GM18517 (cell line): ENCODE data around the gene SPINK4.

Experiments used
- ATAC-seq: cut with Tn5 transposase; IDR thresholded peaks from one replicate; pipeline ENCODE4 v1.9.1; 2021; ENCODE audit warnings: mild to moderate bottlenecking, moderate library complexity; ENCODE audit not compliant: unreplicated experiment

SPINK4 gene

GRCh38 chr9:33290247-33291030 lies 50.5 kb downstream of the SPINK4 start, which contains the start of gene NFX1:
NFX1 (plus strand) TSS chr9:33290516; CDS start chr9:33290573, 57 bp downstream.
- peak; percentile 87 for ATAC-seq

- ATAC-seq = peak; percentile 0
Measured at GRCh38 chr9:33291031-33291397, 51.0 kb downstream of the SPINK4 start.

- no peak for ATAC-seq
Measured at GRCh38 chr9:33291901-33292300, 51.9 kb downstream of the SPINK4 start.

GRCh38 chr9:33293782-33294181 lies 53.8 kb downstream of the SPINK4 start:
- ATAC-seq = no peak

- no peak for ATAC-seq
Measured at GRCh38 chr9:33294670-33295432, 54.9 kb downstream of the SPINK4 start.

- peak; percentile 52 for ATAC-seq
Measured at GRCh38 chr9:33295571-33295970, 55.6 kb downstream of the SPINK4 start.

- peak; percentile 94 for ATAC-seq
Measured at GRCh38 chr9:33297432-33297831, 57.5 kb downstream of the SPINK4 start.
